PC-9 (cell line): ENCODE results near the gene GLMN. TPM values are rescaled to one million over a fixed set of nuclear protein-coding genes. Genes with fewer than 3 reads are reported as not detected.
A peak's percentile ranks its signal among the peaks of the same experiment; 100 is the strongest.

Experiments used
- BruUV-seq: library from RNA; stranded (reverse); fragments of 400-500 nt; replicated peaks from 2 replicates; lab custom pipeline; 2021; lab: Mats Ljungman, UMichigan
- CTCF ChIA-PET: fragments of 300-600 bp; sonication (Branson Sonifier 250); formaldehyde crosslinking; loops from one replicate; lab custom pipeline; 2022; ENCODE audit warnings: antibody characterized with exemption; lab: Charles Lee
- POLR2A ChIA-PET: fragments of 300-600 bp; sonication (Branson Sonifier 250); formaldehyde crosslinking; loops from one replicate; lab custom pipeline; 2022; ENCODE audit warnings: antibody characterized with exemption; ENCODE audit not compliant: unreplicated experiment; lab: Charles Lee
- DNase-seq, 2 experiments: peaks; one replicate each; pipeline versions ENCODE4 v3.0.0 to v3.0.0-alpha.2; 2015 to 2022; ENCODE audit warnings: mixed read lengths in 1 of 2
- H2AFZ ChIP-seq: fragments of 200-600 bp; sonication (generic); 2 replicates; pipeline ENCODE4 v1.8.1; 2017; ENCODE audit warnings: antibody characterized with exemption
- H3F3A ChIP-seq: fragments of 200-600 bp; sonication (generic); 2 replicates; pipeline ENCODE4 v1.8.1; 2017; ENCODE audit warnings: antibody characterized with exemption, mild to moderate bottlenecking, low read depth; ENCODE audit not compliant: insufficient read depth
- H3K27ac ChIP-seq: fragments of 200-600 bp; sonication (generic); 2 replicates; pipeline ENCODE4 v1.6.1; 2016; ENCODE audit warnings: mixed run types
- H3K27me3 ChIP-seq: fragments of 200-600 bp; sonication (generic); 2 replicates; pipeline ENCODE4 v1.6.1; 2016; ENCODE audit warnings: low read depth, mixed run types; ENCODE audit not compliant: insufficient read depth
- H3K36me3 ChIP-seq: fragments of 200-600 bp; sonication (generic); 2 replicates; pipeline ENCODE4 v1.6.1; 2016; ENCODE audit warnings: low read depth, mixed run types
- H3K4me1 ChIP-seq: fragments of 200-600 bp; sonication (generic); replicated peaks from 2 replicates; pipeline ENCODE4 v1.6.1; 2016; ENCODE audit warnings: mixed run types; ENCODE audit not compliant: insufficient read depth
- H3K4me2 ChIP-seq: fragments of 200-600 bp; sonication (generic); 2 replicates; pipeline ENCODE4 v1.6.1; 2017; ENCODE audit warnings: mixed run types
- H3K4me3 ChIP-seq: fragments of 200-600 bp; sonication (generic); 2 replicates; pipeline ENCODE4 v1.6.1; 2016; ENCODE audit warnings: mixed run types
- H3K79me2 ChIP-seq: fragments of 200-600 bp; sonication (generic); 2 replicates; pipeline ENCODE4 v1.6.1; 2017; ENCODE audit warnings: low read depth, mixed run types
- H3K9me2 ChIP-seq: fragments of 200-600 bp; sonication (generic); 2 replicates; pipeline ENCODE4 v1.8.1; 2017; ENCODE audit warnings: mild to moderate bottlenecking; ENCODE audit not compliant: insufficient read depth
- H3K9me3 ChIP-seq: fragments of 200-600 bp; sonication (generic); 2 replicates; pipeline ENCODE4 v1.8.1; 2016; ENCODE audit warnings: low read depth; ENCODE audit not compliant: insufficient read depth
- H4K20me1 ChIP-seq: fragments of 200-600 bp; sonication (generic); 2 replicates; pipeline ENCODE4 v1.8.1; 2017; ENCODE audit not compliant: insufficient read depth
- EZH2 ChIP-seq: fragments of 200-600 bp; sonication (generic); IDR thresholded peaks from 2 replicates; pipeline ENCODE4 v1.8.0; 2017; ENCODE audit warnings: antibody characterized with exemption, low read depth
- intact Hi-C: fragments of 100-400 bp; cut with micrococcal nuclease; formaldehyde crosslinking; loops from one replicate; pipeline ENCODE4 v1.10.0; 2022; ENCODE audit not compliant: unreplicated experiment
- total RNA-seq: library from RNA; stranded (reverse); gene quantifications from 2 replicates; pipeline ENCODE4 v1.2.3, GENCODE V29; 2021
- TF ChIP-seq, protein P1 (sequence below): fragments of 200-600 bp; sonication (generic); conservative IDR thresholded peaks from 2 replicates; pipeline ENCODE4 v1.6.1; 2017; ENCODE audit warnings: mixed run types, antibody characterized with exemption, mild to moderate bottlenecking, moderate library complexity

The GLMN gene
- total RNA-seq, 1 experiment from 2014 or later: 7.4 TPM

GRCh38 chr1:92333668-92334067 is 34.9 kb upstream of the GLMN start:
- Histone ChIP-seq H3K9me2 (no peaks in the 10 kb centered on the region; the same call in 1 of the 2 replicates), H3K9me3 (no peaks in the 10 kb centered on the region; the same call in 1 of the 2 replicates), H3K27ac (no peak overlapping the region), H4K20me1 (no peaks in the 10 kb centered on the region), H3K27me3 (no peaks in the 10 kb centered on the region), H3K4me3 (no peak overlapping the region), H2AFZ (no peak overlapping the region), H3F3A (peaks cover 4% of the 10 kb centered on the region; the same call in 1 of the 2 replicates), H3K36me3 (peaks cover 26% of the 10 kb centered on the region), H3K4me2 (no peak overlapping the region), H3K79me2 (no peaks in the 10 kb centered on the region), H3K4me1 (peaks cover 11% of the 10 kb centered on the region)
- intact Hi-C loops: no loop called here
- BruUV-seq: no TSS peak
- DNase-seq: no peak
- CTCF ChIA-PET: no interaction called here
- TF ChIP-seq EZH2: no peak
- TF ChIP-seq, protein P1, sequence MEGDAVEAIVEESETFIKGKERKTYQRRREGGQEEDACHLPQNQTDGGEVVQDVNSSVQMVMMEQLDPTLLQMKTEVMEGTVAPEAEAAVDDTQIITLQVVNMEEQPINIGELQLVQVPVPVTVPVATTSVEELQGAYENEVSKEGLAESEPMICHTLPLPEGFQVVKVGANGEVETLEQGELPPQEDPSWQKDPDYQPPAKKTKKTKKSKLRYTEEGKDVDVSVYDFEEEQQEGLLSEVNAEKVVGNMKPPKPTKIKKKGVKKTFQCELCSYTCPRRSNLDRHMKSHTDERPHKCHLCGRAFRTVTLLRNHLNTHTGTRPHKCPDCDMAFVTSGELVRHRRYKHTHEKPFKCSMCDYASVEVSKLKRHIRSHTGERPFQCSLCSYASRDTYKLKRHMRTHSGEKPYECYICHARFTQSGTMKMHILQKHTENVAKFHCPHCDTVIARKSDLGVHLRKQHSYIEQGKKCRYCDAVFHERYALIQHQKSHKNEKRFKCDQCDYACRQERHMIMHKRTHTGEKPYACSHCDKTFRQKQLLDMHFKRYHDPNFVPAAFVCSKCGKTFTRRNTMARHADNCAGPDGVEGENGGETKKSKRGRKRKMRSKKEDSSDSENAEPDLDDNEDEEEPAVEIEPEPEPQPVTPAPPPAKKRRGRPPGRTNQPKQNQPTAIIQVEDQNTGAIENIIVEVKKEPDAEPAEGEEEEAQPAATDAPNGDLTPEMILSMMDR: no peak
- POLR2A ChIA-PET: no interaction called here

DNA sequence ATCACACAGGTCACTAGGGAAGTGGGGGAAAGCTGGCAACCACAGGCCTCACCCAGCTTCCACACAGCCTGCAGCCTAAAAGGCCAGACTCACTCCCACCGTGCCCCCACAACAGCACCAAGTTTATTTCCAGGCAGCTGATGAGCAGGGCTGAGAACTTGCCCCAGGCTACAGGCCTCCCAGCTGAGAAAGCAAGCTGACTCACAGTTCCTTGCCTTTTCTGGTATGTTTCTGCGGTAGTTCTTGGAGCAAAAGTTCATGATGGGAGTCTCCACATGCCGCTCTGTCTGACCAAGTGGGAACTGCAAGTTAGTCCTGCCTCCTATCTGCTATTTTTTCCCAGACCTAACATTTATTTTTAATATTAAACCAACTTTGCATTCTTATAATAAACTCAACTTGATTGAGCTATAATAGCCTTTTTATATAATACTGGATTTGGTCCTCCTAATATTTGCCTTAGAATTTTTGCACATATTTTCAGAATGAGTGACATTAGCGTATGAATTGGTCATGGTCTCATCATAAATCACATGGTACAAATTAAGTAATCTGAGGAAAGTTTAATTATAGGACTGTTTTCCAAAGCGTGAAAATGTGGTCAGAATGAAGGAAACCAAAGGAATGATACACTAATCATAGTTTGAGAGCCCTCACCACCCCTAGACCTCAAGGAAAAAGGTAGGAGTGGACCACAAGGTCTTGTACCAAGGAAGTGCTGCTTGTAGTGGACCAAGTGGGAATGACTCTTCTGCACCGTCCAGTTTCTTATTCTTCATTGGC is 30.8 kb upstream of the GLMN start:
- H3K79me2 ChIP-seq: no peaks in the 10 kb centered on the region
- H3K9me3 ChIP-seq: peaks cover 13% of the 10 kb centered on the region
- intact Hi-C loops: no loop called here
- no peaks in the 10 kb centered on the region; the same call in 1 of the 2 replicates for H3K9me2 ChIP-seq
- ChIA-PET POLR2A (no interaction called here), CTCF (no interaction called here)
- no peaks in the 10 kb centered on the region for H3K27me3 ChIP-seq
- H2AFZ ChIP-seq: no peak overlapping the region
- DNase-seq: peak; percentile 41 to 78
- BruUV-seq: no TSS peak
- TF ChIP-seq, protein P1: no peak
- TF ChIP-seq EZH2: no peak
- H3F3A ChIP-seq: peaks cover 10% of the 10 kb centered on the region; the same call in 1 of the 2 replicates
- H4K20me1 ChIP-seq: no peaks in the 10 kb centered on the region
- no peak overlapping the region for H3K4me2 ChIP-seq
- H3K4me3 ChIP-seq: no peak overlapping the region
- H3K36me3 ChIP-seq: peaks cover 51% of the 10 kb centered on the region
- peak overlapping the region; percentile 58 for H3K27ac ChIP-seq
- peaks cover 20% of the 10 kb centered on the region for H3K4me1 ChIP-seq

DNA sequence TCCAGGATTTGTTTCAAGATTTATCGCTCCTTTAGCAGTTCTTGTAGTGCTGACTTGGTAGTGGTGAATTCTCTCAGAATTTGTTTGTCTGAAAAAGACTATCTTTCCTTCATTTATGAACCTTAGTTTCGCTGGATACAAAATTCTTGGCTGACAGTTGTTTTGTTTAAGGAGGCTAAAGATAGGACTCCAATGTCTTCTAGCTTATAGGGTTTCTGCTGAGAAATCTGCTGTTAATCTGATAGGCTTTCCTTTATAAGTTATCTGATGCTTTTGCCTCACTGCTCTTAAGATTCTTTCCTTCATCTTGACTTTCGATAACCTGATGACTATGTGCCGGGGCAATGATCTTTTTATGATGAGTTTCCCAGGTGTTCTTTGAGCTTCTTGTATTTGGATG is 29.0 kb upstream of the GLMN start:
- POLR2A ChIA-PET: no interaction called here

More for the DNA sequence above, 29.0 kb upstream of the GLMN start:
- no peak overlapping the region for H3K27ac ChIP-seq
- H3K27me3 ChIP-seq: no peaks in the 10 kb centered on the region
- CTCF ChIA-PET: no interaction called here
- peaks cover 20% of the 10 kb centered on the region for H3K4me1 ChIP-seq
- no peaks in the 10 kb centered on the region for H3K79me2 ChIP-seq
- no peaks in the 10 kb centered on the region for H4K20me1 ChIP-seq
- H3K36me3 ChIP-seq: peaks cover 54% of the 10 kb centered on the region
- H3K9me3 ChIP-seq: peaks cover 13% of the 10 kb centered on the region
- intact Hi-C loops: no loop called here
- no peak overlapping the region for H3K4me2 ChIP-seq
- no peaks in the 10 kb centered on the region; the same call in 1 of the 2 replicates for H3K9me2 ChIP-seq
- DNase-seq: no peak
- no peak overlapping the region for H3K4me3 ChIP-seq
- TF ChIP-seq, protein P1: no peak
- TF ChIP-seq EZH2: no peak
- H2AFZ ChIP-seq: no peak overlapping the region
- peaks cover 10% of the 10 kb centered on the region; the same call in 1 of the 2 replicates for H3F3A ChIP-seq
- no TSS peak for BruUV-seq
